HuH-7 (cell line): ENCODE measurements around the gene NPFF.

Source experiments
- DNase-seq: peaks from one replicate; pipeline ENCODE4 v3.0.0; 2011; ENCODE audit warnings: low spot score

Gene NPFF

GRCh38 chr12:53474819-53475218 is 32.5 kb downstream of the NPFF start:
- DNase-seq, result no peak

- no peak for DNase-seq
Observed at GRCh38 chr12:53474077-53474476, 33.2 kb downstream of the NPFF start.

- DNase-seq, result no peak
Observed at GRCh38 chr12:53472056-53472582, 35.2 kb downstream of the NPFF start.

GRCh38 chr12:53468282-53468681 is 39.0 kb downstream of the NPFF start:
- DNase-seq, result no peak

GRCh38 chr12:53467880-53468279 is 39.4 kb downstream of the NPFF start:
- DNase-seq, result no peak

GRCh38 chr12:53467082-53467481 is 40.2 kb downstream of the NPFF start:
- DNase-seq, result no peak

- no peak for DNase-seq
Observed at GRCh38 chr12:53466640-53467039, 40.6 kb downstream of the NPFF start.

- DNase-seq, result no peak
Observed at GRCh38 chr12:53465679-53466078, 41.6 kb downstream of the NPFF start.

- DNase-seq, result no peak
Observed at GRCh38 chr12:53464685-53465418, 42.4 kb downstream of the NPFF start.

- no peak for DNase-seq
Observed at GRCh38 chr12:53463802-53464560, 43.3 kb downstream of the NPFF start.

GRCh38 chr12:53462935-53463334 is 44.3 kb downstream of the NPFF start:
- no peak for DNase-seq

GRCh38 chr12:53461591-53461990 is 45.7 kb downstream of the NPFF start:
- no peak for DNase-seq

- DNase-seq, result no peak
Observed at GRCh38 chr12:53461059-53461458, 46.2 kb downstream of the NPFF start.

GRCh38 chr12:53459097-53459496 is 48.2 kb downstream of the NPFF start:
- no peak for DNase-seq
